ENCODE measurements around the gene MVB12B. TPM values are rescaled to one million over a fixed set of nuclear protein-coding genes. Genes with fewer than 3 reads are reported as not detected.

MVB12B gene
- total RNA-seq, 1 donor from 2014 or later, result 1.8 TPM

DNA sequence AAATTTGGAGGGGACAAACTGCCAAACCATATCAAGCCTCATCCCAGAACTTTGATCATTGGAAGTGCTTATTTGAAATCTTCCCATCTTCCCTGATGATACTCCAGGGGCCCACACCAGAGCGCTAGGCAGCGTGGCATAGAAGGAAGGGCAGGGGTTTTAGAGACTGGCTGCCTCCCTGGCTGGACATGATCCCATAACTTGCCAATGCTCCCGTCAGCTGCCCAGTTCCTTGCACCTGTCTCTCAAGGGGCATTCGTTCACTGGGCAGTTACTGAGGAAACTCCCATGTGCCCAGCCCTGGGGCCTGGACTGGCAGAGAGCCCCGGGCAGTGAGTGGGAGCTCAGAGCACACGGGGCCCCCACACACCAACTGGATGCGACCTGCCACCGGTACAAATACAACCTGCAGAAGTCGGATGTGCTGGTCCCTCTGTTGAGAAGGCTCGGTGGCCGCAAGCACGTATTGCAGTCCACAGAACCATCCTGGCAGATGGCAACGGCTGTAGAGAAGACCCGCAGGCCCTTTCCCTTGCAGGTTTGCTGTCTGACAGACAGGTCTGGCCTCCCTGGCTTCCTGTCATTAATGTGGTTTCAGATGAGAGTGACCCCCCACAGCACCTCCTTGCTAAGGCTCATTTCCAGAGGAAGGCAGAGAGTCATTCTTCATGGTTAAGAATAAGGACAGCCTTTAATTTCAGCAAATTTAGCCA, 122.4 kb downstream of the MVB12B start:
- no peak for DNase-seq (ENCODE audit: low read depth, low spot score)

DNA sequence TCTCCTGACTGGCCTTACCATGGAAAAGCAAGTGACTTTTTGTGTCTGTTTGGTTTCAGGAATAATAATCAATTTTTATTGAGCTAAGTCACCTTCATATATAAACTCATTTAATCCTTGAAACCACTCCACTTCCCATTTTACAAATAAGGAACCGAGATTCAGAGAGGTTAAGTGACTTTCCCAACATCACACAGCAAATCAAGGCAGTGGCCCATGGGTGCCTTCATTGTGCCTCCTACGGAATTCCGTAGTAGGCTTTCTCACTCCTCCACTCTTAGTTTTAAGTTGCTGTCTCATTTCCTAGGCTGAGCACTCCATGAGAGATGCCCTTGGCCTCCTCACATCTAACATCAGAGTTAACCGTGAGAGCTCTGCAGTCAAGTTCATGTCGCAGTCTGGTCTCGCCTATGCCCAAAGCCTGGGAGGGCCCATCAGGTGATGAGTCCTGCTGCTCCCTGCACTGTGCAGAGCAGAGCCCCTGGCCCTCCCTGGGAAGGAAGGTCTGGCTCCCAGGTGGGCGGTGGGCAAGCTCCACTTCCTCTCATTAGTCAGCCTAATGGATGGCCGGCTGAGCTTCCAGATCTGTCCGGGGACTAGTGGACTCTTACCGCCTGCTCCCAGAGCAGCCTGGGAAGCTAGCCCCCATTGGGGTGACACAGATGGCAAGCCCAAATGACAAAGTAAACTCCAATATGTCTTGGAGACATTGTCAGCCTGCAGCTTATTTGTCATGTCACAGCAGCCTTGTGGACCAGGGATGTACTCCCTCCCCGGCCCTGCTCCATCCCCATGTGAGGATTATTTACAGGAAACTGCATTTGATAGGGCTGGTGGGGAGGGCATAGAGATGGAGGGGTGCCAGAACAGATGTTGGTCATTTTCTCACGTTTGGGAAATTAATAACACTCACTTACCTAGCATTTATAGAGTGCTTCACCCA, 123.4 kb downstream of the MVB12B start:
- DNase-seq (ENCODE audit: low read depth, low spot score), result no peak

GRCh38 chr9:126450668-126451205, 124.1 kb downstream of the MVB12B start:
- DNase-seq (ENCODE audit: low read depth, low spot score), result no peak

GRCh38 chr9:126451316-126451885, 124.8 kb downstream of the MVB12B start:
- DNase-seq (ENCODE audit: low read depth, low spot score), result no peak

- DNase-seq (ENCODE audit: low read depth, low spot score), result no peak
Measured at GRCh38 chr9:126452106-126452505, 125.5 kb downstream of the MVB12B start.

DNA sequence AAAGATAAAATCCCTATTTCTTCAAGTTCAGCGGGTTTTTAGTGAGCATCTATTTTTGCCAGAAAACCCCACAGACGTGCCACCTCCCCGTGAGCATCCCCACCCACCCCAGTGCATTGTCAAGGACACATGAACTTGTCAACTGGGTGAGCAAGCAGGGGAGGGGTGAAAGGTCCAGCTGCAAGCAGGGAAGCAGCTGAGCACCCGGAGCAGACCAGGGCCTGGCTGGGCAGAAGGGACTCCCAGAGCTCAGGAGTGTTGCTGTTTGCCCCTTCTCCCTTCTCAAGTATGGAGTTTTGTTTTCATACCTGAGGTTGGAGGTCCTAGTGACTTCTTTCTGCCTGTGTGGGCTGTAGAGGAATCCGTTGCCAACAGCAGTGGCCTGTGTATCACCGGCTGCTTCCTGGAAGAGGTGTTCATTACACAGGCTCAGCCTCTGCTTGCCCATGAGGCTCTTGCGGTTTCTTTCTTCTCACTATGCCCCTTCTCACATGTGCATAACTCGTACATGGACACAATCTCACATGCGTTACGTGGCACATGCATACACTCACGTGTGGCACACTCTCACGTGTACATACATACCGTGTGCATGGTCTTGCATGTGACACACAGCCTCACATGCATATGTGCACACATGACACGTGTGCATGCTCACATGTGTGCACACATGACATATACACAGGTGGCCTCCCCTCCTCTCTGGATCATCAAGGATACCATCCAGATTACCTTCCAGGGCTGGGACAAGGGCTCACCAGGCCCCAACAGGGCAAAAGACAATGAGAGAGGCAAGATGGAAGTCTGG, 126.7 kb downstream of the MVB12B start:
- no peak for DNase-seq (ENCODE audit: low read depth, low spot score)

DNA sequence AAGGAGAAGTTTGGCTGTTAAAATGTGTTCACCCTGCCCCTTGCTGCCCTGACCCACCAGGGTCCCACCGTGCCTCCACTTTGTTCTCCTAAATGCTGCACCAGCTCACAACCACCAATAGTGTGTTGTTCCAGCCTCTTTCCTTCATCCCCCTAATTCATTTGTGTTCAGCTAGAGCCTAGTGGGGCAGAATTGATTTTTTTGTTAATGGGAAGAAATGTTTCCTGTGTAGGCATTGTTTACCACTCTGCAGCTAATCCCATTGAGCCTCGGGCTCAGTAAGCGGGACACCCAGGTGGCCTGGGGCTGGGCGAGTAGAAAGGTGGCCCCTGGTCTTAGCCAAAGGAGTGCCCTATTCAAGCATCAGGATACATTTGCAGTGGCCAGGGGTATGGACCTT, 127.6 kb downstream of the MVB12B start:
- DNase-seq (ENCODE audit: low read depth, low spot score), result no peak

- DNase-seq (ENCODE audit: low read depth, low spot score), result no peak
Measured at GRCh38 chr9:126454795-126455194, 128.2 kb downstream of the MVB12B start.

DNA sequence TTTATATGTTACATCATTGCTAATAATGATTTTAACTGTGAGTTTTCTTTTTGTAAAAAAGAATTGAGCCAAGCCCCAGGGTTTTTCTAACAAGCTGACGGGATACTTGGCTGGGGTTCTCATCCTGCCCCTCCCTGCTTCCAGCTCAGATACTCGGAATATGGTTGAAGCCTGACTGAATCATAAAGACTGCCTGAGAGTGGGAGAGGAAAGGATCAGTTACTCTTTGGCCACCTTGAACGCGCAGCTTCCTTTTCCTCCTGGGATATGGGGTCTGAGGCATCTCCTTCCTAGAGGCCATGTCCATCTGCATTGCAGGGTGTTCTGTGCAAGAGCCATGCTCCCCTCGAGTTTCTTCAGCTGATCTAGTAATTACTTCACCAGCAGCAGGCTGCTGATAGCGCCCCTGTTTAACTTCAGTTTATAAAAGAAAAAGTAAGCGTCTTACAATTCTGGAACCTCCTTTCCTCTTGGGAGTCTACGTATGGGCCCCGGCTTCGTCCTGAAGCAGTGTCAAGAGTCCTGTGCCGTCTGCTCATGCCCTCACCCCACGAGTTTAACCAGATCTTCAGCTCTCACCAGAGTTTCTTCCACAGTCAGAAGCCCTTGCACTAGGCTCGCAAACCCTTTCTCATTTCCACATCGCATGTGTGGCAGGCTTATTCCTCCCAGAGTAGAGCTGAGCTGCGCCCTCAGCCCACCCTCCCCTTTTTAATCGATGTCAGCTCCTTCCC, 130.0 kb downstream of the MVB12B start:
- DNase-seq (ENCODE audit: low read depth, low spot score), result no peak

DNA sequence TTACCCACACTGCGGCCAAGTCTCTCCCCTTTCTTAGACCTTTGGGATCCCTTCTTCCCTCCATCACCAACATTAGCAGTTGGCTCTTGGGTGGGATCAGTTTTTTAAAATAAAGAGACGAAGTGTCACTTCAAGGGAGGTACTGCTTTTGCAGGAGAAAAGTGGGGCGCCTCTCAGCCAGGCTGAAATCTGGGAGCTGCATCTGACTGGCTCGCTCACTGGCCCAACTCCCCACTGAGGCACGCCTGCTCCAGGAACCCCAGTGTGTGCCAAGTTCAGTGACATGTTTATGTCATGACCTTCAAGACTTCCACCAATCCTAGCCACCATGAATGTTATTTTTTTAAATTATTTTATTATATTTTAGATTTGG, 130.5 kb downstream of the MVB12B start:
- DNase-seq (ENCODE audit: low read depth, low spot score), result no peak

- DNase-seq (ENCODE audit: low read depth, low spot score), result no peak
Measured at GRCh38 chr9:126457890-126458289, 131.3 kb downstream of the MVB12B start.

DNA sequence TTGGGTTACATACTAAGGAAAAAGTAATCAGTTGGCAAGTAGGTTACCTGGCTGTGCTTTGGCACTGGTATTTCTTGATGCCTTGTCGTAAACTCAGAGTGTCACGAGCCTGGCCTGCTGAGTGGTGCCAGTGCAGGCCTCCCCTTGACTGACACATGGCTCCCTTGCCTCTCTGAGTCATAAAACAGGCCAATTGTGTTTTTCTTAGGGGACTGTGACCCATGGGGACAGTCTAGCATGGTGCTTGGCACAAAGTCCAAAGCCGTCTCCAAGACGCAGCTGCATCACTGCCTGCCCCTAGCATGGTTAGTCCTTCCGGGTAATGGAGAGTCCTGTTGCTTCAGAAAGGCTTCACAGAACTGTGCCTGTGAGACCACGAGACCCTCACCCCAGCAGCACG, 132.5 kb downstream of the MVB12B start:
- no peak for DNase-seq (ENCODE audit: low read depth, low spot score)

DNA sequence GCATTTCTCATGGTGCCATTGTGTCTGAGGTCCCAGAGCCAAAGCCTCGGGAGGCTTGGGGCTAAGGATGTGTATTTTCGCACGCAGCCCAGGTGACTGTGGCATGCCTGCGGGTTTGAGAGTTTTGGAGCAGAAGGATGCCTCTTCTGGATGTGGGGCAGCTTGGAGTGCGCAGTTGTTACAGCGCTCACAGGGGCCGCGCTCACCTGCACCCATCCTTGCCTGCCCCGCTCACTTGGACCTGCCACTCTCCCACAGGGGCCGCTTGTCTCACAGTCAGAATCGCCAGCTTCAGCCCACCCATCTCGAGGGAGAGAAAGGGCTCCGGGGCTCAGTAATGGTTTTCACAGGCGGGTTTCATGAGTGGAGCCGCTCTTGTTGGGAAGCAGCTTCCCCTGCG, 132.9 kb downstream of the MVB12B start:
- no peak for DNase-seq (ENCODE audit: low read depth, low spot score)

DNA sequence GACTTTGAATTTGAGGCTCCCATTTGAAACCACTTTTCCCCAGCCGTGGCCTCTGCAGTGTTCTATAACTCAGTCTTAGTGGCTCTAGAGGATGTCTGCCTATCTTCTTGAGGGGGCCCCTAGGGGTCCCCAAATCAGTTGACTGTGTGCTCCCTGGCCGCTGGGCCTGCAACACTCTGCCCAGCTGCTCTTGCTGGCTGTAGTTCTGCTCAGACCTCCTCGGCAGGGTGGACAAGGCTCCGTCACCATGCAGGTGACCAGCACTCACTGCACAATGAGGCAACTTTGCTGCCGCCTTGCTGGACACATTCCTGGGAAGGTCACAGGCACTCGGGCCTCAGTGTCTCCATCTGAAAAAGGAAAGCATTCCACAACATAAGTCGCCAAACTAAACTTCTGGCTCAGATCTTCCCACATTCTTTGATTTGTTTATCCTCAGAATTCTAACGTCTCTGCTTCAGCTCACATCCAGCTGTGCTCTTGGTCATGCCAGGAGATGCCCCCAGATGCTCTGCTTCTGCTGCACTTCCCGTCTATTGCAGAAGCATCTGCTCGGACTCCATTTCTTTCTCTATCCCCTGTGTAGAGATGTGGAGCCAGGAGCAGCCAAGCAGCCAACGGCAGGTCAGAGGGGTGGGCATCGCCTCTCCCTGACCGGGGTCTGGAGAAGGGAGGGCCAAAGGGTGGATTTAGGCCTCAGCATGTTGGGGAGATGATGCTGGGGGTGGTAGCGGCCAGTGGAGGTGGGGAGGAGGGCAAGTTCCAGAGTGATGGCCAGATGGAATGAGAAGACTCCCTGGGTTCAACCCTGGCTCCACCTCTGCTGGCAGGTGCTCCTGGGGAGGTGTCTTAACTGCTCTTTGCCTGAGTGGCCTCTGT, 133.6 kb downstream of the MVB12B start:
- DNase-seq (ENCODE audit: low read depth, low spot score), result no peak

GRCh38 chr9:126461029-126461428, 134.4 kb downstream of the MVB12B start:
- no peak for DNase-seq (ENCODE audit: low read depth, low spot score)

DNA sequence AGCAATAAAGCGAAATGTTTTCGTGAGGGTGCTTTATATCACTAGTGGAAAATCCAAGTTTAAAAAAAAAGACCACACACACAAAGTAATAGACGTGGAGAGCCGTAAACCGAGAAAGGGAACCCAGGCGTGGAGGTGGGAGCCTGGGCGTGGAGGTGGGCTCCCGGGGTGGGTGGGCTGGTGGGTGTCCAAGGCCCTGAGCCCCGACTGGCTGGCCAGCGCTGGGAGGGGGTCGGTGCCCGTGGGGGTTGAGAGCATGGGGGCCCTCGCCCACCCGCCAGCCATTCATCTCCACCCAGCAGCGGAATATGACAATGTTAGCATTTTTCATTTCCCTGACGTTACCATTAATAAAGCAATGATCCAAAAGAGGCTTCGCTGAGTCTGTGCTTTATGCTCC, 135.0 kb downstream of the MVB12B start:
- no peak for DNase-seq (ENCODE audit: low read depth, low spot score)

- no peak for DNase-seq (ENCODE audit: low read depth, low spot score)
Measured at GRCh38 chr9:126462617-126463016, 136.0 kb downstream of the MVB12B start.

DNA sequence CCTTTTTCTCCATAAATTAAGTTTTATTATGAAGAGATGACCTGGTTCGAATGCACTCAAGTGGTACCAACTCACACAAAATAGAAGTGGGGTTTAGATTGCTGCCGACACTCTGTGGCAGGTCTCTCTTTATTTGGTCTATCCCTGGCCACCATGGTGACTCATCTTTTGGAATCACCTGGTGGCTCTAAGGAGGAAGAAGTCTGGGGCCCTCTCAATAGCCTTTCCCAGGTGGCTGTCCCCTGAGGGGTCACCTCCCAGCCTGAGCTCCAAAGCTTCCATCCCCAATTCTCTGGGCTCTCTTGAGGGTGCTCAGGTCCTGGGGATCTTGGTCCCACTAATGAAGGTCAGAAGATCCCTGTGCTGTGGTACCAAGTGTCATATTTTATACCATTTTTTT, 136.8 kb downstream of the MVB12B start:
- no peak for DNase-seq (ENCODE audit: low read depth, low spot score)

GRCh38 chr9:126464694-126465441, 138.2 kb downstream of the MVB12B start:
- DNase-seq (ENCODE audit: low read depth, low spot score), result no peak
